A673 (cell line): Measurements from ENCODE around the gene PDLIM3. TPM values are rescaled to one million over a fixed set of nuclear protein-coding genes. Genes with fewer than 3 reads are reported as not detected.

Experiments used
- BruUV-seq: library from RNA; stranded (reverse); fragments of 400-500 nt; replicated peaks from 2 replicates; lab custom pipeline; 2021; lab: Mats Ljungman, UMichigan
- CTCF ChIA-PET: fragments of 300-600 bp; sonication (Branson Sonifier 250); formaldehyde crosslinking; loops from one replicate; lab custom pipeline; 2022; ENCODE audit warnings: antibody characterized with exemption; lab: Charles Lee
- POLR2A ChIA-PET: fragments of 300-600 bp; sonication (Branson Sonifier 250); formaldehyde crosslinking; loops from one replicate; lab custom pipeline; 2022; ENCODE audit warnings: antibody characterized with exemption; ENCODE audit not compliant: low non-redundant PET; lab: Charles Lee
- DNase-seq: peaks from one replicate; pipeline ENCODE4 v3.0.0-alpha.2; 2015; ENCODE audit warnings: low spot score
- H3K27ac ChIP-seq: fragments of 200-600 bp; sonication (generic); 2 replicates; pipeline ENCODE4 v1.5.1; 2016; ENCODE audit warnings: mixed run types, low read depth, mild to moderate bottlenecking, mixed read lengths, antibody characterized with exemption, low read length; ENCODE audit not compliant: poor library complexity, severe bottlenecking
- H3K27me3 ChIP-seq: fragments of 200-600 bp; sonication (generic); replicated peaks from 2 replicates; pipeline ENCODE4 v1.6.1; 2017; ENCODE audit warnings: mixed run types, low read depth, mild to moderate bottlenecking, mixed read lengths, antibody characterized with exemption, low read length; ENCODE audit not compliant: insufficient read depth, poor library complexity
- H3K36me3 ChIP-seq: fragments of 200-600 bp; sonication (generic); 2 replicates; pipeline ENCODE4 v1.6.1; 2016; ENCODE audit warnings: mixed run types, mild to moderate bottlenecking, mixed read lengths, antibody characterized with exemption, low read length; ENCODE audit not compliant: insufficient read depth, poor library complexity, severe bottlenecking
- H3K4me1 ChIP-seq: fragments of 200-600 bp; sonication (generic); 2 replicates; pipeline ENCODE4 v1.6.1; 2017; ENCODE audit warnings: mixed run types, mild to moderate bottlenecking, mixed read lengths, antibody characterized with exemption, low read length; ENCODE audit not compliant: insufficient read depth, poor library complexity, severe bottlenecking
- H3K4me3 ChIP-seq: fragments of 200-600 bp; sonication (generic); 2 replicates; pipeline ENCODE4 v1.5.1; 2016; ENCODE audit warnings: low read depth, mixed run types, mild to moderate bottlenecking, mixed read lengths, low read length; ENCODE audit not compliant: poor library complexity, severe bottlenecking
- H3K9me3 ChIP-seq: fragments of 200-600 bp; sonication (generic); 2 replicates; pipeline ENCODE4 v1.6.1; 2016; ENCODE audit warnings: mixed run types, low read depth, mild to moderate bottlenecking, mixed read lengths, antibody characterized with exemption, low read length; ENCODE audit not compliant: poor library complexity, severe bottlenecking
- EZH2 ChIP-seq: fragments of 200-600 bp; sonication (generic); IDR thresholded peaks from 2 replicates; pipeline ENCODE4 v1.6.1; 2017; ENCODE audit warnings: borderline replicate concordance, low read depth, mild to moderate bottlenecking, mixed read lengths, antibody characterized with exemption, low read length; ENCODE audit not compliant: poor library complexity, severe bottlenecking
- intact Hi-C: fragments of 100-400 bp; cut with micrococcal nuclease; formaldehyde crosslinking; loops from one replicate; pipeline ENCODE4 v1.10.0; 2022; ENCODE audit not compliant: unreplicated experiment
- total RNA-seq: library from RNA; stranded (reverse); gene quantifications from 2 replicates; pipeline ENCODE4 v1.2.3, GENCODE V29; 2021
- TF ChIP-seq, protein P1 (sequence below): fragments of 300-800, 200-600 bp; sonication (generic); conservative IDR thresholded peaks from 2 replicates; pipeline ENCODE4 v1.5.1; 2017; ENCODE audit warnings: low read depth, mild to moderate bottlenecking, antibody characterized with exemption, low read length, moderate library complexity, mixed read lengths

PDLIM3 gene
- total RNA-seq, 1 experiment from 2014 or later = not detected

DNA sequence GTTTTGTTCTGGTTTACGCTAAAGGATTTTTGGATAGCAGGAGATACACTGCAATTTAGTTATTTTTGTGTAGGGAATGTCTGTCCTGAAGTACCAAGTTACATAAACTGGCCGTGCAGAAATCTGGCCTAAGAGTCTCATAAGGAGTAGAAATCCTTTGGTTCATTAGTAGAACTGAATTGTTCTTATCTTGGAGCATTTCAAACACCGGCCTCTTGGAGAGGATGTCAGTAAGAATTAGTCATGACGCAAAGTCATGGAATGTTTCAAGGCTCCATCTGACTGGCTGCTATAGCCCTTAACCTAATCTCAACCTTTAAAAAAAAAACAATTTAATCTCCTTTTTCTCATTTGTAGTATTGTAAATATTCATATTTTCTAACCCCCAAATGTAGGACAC, 15.2 kb downstream of the PDLIM3 start:
- TF ChIP-seq, protein P1, sequence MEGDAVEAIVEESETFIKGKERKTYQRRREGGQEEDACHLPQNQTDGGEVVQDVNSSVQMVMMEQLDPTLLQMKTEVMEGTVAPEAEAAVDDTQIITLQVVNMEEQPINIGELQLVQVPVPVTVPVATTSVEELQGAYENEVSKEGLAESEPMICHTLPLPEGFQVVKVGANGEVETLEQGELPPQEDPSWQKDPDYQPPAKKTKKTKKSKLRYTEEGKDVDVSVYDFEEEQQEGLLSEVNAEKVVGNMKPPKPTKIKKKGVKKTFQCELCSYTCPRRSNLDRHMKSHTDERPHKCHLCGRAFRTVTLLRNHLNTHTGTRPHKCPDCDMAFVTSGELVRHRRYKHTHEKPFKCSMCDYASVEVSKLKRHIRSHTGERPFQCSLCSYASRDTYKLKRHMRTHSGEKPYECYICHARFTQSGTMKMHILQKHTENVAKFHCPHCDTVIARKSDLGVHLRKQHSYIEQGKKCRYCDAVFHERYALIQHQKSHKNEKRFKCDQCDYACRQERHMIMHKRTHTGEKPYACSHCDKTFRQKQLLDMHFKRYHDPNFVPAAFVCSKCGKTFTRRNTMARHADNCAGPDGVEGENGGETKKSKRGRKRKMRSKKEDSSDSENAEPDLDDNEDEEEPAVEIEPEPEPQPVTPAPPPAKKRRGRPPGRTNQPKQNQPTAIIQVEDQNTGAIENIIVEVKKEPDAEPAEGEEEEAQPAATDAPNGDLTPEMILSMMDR = no peak
- TF ChIP-seq EZH2 = no peak
- POLR2A ChIA-PET = no interaction called here
- H3K27me3 ChIP-seq = peaks cover 13% of the 10 kb centered on the region
- no peak overlapping the region for H3K27ac ChIP-seq
- no peaks in the 10 kb centered on the region for H3K36me3 ChIP-seq
- H3K4me3 ChIP-seq = no peak overlapping the region
- intact Hi-C loops = no loop called here
- no TSS peak for BruUV-seq
- no peaks in the 10 kb centered on the region for H3K9me3 ChIP-seq
- CTCF ChIA-PET = no interaction called here
- no peak for DNase-seq
- H3K4me1 ChIP-seq = no peaks in the 10 kb centered on the region

DNA sequence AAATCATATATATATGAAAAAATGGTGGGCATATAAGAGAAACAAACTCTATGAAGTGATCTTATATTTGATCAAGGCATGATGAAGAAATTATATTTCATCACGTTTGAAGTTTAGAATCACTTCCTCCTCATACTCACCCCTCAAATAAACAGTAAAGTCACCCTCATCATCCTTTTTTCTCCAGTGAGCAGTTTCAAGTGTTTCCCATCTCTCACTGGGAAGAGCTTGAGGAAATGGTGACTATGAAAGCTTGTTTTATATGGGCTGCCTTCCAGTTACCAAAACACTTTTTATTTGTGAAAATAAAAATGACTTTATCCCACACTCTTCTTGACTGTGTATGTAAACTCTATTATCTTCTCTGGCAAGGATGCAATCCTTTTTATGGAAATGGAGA, 16.8 kb downstream of the PDLIM3 start:
- BruUV-seq = no TSS peak
- no peak for TF ChIP-seq EZH2
- TF ChIP-seq, protein P1 = no peak
- ChIA-PET POLR2A (no interaction called here), CTCF (no interaction called here)
- no peaks in the 10 kb centered on the region for H3K9me3 ChIP-seq
- no peaks in the 10 kb centered on the region for H3K4me1 ChIP-seq
- no peak for DNase-seq
- peaks cover 5% of the 10 kb centered on the region for H3K27me3 ChIP-seq
- H3K4me3 ChIP-seq = no peak overlapping the region
- intact Hi-C loops = no loop called here
- no peaks in the 10 kb centered on the region for H3K36me3 ChIP-seq
- no peak overlapping the region for H3K27ac ChIP-seq

DNA sequence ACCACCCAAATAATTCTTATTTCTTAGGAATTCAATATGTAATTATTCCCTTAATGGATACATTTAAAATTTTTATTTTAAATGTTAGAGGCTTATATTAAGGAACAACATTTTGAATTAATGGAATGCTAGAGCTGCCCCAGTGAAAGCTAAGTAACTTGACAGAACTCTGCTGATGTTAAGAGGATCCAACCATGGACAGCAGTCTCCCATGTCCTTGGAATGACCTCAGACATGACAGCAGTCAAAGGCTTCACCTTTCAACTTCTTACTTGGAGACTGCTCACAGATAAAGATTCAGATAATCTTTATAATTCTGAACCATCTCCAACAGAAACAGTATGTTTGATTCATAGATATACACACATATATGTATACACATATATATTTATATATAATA, 17.2 kb downstream of the PDLIM3 start:
- no peaks in the 10 kb centered on the region for H3K36me3 ChIP-seq
- intact Hi-C loops = no loop called here
- ChIA-PET POLR2A (no interaction called here), CTCF (no interaction called here)
- no peaks in the 10 kb centered on the region for H3K4me1 ChIP-seq
- H3K27ac ChIP-seq = no peak overlapping the region
- TF ChIP-seq, protein P1 = no peak
- no peak for TF ChIP-seq EZH2
- no peak for DNase-seq
- no TSS peak for BruUV-seq
- H3K9me3 ChIP-seq = no peaks in the 10 kb centered on the region
- no peak overlapping the region for H3K4me3 ChIP-seq
- peaks cover 5% of the 10 kb centered on the region for H3K27me3 ChIP-seq
